Left ventricle myocardium inferior (tissue), 1 donor: ENCODE measurements around the gene KIAA0040. TPM values are rescaled to one million over a fixed set of nuclear protein-coding genes. Genes with fewer than 3 reads are reported as not detected.
A peak's percentile ranks its signal among the peaks of the same experiment; 100 is the strongest.

Experiments
- DNase-seq: peaks from one replicate; pipeline ENCODE4 v3.0.0-alpha.2; 2020
- H3K27ac ChIP-seq: fragments of 200-600 bp; replicated peaks from 2 replicates; pipeline ENCODE4 v1.8.0; 2021
- H3K27me3 ChIP-seq: fragments of 200-600 bp; 2 replicates; pipeline ENCODE4 v1.8.0; 2021; ENCODE audit warnings: low read depth
- H3K36me3 ChIP-seq: fragments of 200-600 bp; 2 replicates; pipeline ENCODE4 v1.8.0; 2021
- H3K4me1 ChIP-seq: fragments of 200-600 bp; 2 replicates; pipeline ENCODE4 v1.8.0; 2021
- H3K4me3 ChIP-seq: fragments of 200-600 bp; 2 replicates; pipeline ENCODE4 v1.8.0; 2021; ENCODE audit warnings: mild to moderate bottlenecking, moderate library complexity
- H3K9me3 ChIP-seq: fragments of 200-600 bp; replicated peaks from 2 replicates; pipeline ENCODE4 v1.8.0; 2021
- intact Hi-C: fragments of 100-400 bp; cut with micrococcal nuclease; formaldehyde crosslinking; loops from one replicate; pipeline ENCODE4 v1.11.0; 2022
- total RNA-seq: library from RNA; stranded (reverse); fragmentation: NEBNext Ultra II Directional; extraction: Animal tissue kit (Norgen Biotek cat#: 25700); gene quantifications from one replicate; pipeline ENCODE4 v1.2.1, GENCODE V29; 2021
- TF ChIP-seq, protein P1 (sequence below): fragments of 200-600 bp; IDR thresholded peaks from 2 replicates; pipeline ENCODE4 v1.8.0; 2021; ENCODE audit warnings: antibody characterized with exemption, mild to moderate bottlenecking, borderline replicate concordance
- donor health status: DM: no; HTN: yes; CAD: no; lungs with severe emphysema.

The KIAA0040 gene
- total RNA-seq, 1 donor from 2014 or later: 12.8 TPM

DNA sequence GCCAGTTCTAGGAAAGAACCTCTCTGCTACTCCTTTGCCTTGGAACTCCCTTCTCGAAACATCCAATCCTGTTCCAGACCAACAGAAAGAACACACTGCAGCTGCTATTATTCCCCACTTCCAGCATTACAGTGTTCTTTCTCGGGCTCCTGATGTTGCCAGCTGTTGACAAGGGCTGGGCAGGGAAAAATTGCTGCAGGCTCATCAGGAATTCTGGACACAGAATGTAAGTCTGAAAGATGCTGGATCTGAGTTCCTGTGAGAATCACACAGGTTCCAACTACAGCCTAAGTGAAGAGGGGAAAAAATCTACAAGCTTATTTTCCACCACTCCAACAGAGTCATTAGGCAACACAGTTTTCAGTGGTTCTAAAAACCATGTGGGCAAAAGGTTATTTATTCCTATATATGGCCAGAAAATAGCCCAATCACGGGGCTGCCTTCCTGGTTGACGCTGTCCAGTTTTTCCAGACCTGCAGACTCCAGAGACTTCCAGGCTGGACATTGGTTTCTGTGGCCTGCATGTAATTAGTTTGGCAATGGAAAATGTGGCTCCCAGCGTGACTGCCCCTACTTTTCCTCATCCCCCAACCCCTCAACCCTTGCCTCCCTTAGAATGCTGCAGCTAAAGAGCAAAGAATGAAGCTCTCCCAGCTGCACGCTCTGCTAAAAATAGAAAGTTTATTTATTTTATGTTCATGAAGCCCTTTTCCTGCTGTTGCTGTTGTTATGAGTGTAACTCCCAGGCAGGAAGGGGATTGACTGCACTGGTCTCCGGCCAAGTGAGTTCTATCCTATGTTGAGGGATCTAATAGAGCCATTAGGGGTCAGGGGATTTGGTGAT lies 8.3 kb upstream of the KIAA0040 start:
- TF ChIP-seq, protein P1, sequence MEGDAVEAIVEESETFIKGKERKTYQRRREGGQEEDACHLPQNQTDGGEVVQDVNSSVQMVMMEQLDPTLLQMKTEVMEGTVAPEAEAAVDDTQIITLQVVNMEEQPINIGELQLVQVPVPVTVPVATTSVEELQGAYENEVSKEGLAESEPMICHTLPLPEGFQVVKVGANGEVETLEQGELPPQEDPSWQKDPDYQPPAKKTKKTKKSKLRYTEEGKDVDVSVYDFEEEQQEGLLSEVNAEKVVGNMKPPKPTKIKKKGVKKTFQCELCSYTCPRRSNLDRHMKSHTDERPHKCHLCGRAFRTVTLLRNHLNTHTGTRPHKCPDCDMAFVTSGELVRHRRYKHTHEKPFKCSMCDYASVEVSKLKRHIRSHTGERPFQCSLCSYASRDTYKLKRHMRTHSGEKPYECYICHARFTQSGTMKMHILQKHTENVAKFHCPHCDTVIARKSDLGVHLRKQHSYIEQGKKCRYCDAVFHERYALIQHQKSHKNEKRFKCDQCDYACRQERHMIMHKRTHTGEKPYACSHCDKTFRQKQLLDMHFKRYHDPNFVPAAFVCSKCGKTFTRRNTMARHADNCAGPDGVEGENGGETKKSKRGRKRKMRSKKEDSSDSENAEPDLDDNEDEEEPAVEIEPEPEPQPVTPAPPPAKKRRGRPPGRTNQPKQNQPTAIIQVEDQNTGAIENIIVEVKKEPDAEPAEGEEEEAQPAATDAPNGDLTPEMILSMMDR: no peak
- Histone ChIP-seq H3K27ac (peak overlapping the region; percentile 86), H3K4me1 (peaks cover 50% of the 10 kb centered on the region), H3K4me3 (peak overlapping the region; percentile 13), H3K36me3 (no peaks in the 10 kb centered on the region), H3K27me3 (no peaks in the 10 kb centered on the region), H3K9me3 (no peaks in the 10 kb centered on the region)
- peak; percentile 36 for DNase-seq
- intact Hi-C loops: no loop called here

DNA sequence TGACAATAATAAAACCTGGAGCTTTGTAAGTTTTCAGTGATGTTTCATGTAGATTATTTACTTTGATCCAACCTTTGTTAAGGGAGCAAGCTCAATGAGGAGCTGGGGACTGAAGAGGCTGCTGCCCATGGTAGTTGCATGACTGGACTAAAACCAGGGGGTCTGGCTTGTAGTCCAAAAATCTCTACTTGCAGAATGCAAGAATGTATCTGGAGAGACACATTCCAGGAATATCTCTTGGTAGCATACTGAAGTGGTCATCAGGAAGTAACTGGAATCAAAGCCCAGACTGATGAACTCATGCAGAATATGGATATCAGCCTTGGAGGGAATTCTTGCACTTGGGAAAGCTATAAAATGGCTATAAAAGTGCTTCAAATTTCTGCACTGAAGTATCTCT lies 5.8 kb upstream of the KIAA0040 start:
- TF ChIP-seq, protein P1: no peak
- Histone ChIP-seq H3K4me3 (no peak overlapping the region), H3K27me3 (no peaks in the 10 kb centered on the region), H3K4me1 (peaks cover 49% of the 10 kb centered on the region), H3K36me3 (no peaks in the 10 kb centered on the region), H3K9me3 (no peaks in the 10 kb centered on the region), H3K27ac (peak overlapping the region; percentile 36)
- no peak for DNase-seq
- intact Hi-C loops: no loop called here

DNA sequence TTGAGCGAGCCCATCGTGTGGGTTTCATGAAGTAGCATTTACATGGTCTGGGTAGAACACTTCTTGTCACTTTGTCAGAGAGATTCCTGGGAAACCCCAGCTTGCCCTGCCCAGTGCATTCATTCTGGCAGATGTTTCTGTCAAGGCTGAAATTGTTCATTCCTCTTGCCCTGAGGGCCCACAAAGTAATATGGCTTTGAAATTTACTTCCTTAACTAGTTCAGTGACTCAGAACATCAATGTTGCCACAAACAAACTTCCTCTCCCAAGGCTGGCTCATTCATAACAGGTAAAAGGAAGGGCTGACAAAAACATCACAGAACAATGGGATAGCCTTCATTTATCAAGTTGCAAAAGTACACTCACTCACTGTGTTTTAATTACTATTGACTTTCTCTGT lies 5.0 kb upstream of the KIAA0040 start:
- H3K4me1 ChIP-seq: peaks cover 57% of the 10 kb centered on the region

DNA sequence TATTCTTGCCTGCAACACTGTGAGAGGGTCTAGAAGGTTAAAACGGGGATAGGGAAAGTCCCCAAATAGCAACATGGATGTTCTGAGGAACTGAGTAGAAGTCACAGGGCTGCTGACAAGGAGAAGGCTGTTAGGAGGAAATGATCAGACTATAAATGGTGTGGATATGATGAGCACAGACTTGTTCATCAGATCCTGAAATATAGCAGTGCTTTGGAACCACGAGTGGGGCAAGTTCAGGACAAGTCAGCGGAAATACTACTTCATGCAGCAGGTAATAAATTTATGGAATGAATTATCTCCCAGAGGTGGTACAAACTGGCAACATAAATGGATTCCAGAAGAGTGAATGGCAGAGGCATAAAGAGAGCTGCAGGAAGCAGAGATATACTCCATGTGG lies 3.2 kb upstream of the KIAA0040 start:
- H3K4me1 ChIP-seq: peaks cover 59% of the 10 kb centered on the region
- no peaks in the 10 kb centered on the region for H3K9me3 ChIP-seq
- no peaks in the 10 kb centered on the region for H3K36me3 ChIP-seq
- no peaks in the 10 kb centered on the region for H3K27me3 ChIP-seq
- TF ChIP-seq, protein P1: no peak
- no peak overlapping the region for H3K27ac ChIP-seq
- no peak for DNase-seq
- intact Hi-C loops: no loop called here
- no peak overlapping the region for H3K4me3 ChIP-seq

More for the DNA sequence above, 5.0 kb upstream of the KIAA0040 start:
- H3K27ac ChIP-seq: peak overlapping the region; percentile 36
- intact Hi-C loops: no loop called here
- DNase-seq: no peak
- no peaks in the 10 kb centered on the region for H3K36me3 ChIP-seq
- TF ChIP-seq, protein P1: no peak
- no peaks in the 10 kb centered on the region for H3K27me3 ChIP-seq
- no peaks in the 10 kb centered on the region for H3K9me3 ChIP-seq
- no peak overlapping the region for H3K4me3 ChIP-seq

DNA sequence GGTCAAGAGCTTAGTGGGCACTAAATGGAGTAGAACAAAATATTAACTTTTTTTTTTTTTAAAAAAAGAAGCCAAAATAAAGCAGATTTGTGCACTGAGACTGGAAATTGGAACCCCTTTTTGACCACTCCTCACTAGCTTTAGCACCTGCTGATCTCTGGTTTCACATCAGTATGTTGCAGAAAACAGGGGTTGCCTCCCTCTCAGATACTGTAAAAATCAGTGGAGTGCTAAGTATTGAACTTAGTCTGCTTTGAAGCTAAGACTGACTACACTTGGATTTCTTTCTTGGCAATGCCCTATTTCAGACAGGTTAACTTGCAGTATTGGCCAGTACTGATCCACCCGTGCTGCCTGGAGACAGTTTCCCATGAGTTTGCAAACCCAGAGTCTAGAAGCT lies 2.7 kb upstream of the KIAA0040 start:
- TF ChIP-seq, protein P1: no peak
- Histone ChIP-seq H3K27ac (no peak overlapping the region), H3K36me3 (no peaks in the 10 kb centered on the region), H3K4me1 (peaks cover 59% of the 10 kb centered on the region), H3K9me3 (no peaks in the 10 kb centered on the region), H3K27me3 (no peaks in the 10 kb centered on the region), H3K4me3 (no peak overlapping the region)
- DNase-seq: no peak
- intact Hi-C loops: no loop called here
